Activated naive CD8-positive, alpha-beta T cell treated with anti-CD3 and anti-CD28 coated beads, Interleukin-2, amount 50 U/mL, for 16 hours (primary cell): ENCODE measurements around the gene TMEM39A.

Experiments
- DNase-seq: peaks from one replicate; pipeline ENCODE4 v3.0.0-alpha.2; 2020; ENCODE audit warnings: low read depth, low spot score

TMEM39A gene

GRCh38 chr3:119453822-119454221 is 9.6 kb downstream of the TMEM39A start:
- no peak for DNase-seq

GRCh38 chr3:119444590-119444989 is 18.8 kb downstream of the TMEM39A start:
- DNase-seq = no peak

GRCh38 chr3:119443179-119443578 is 20.2 kb downstream of the TMEM39A start:
- no peak for DNase-seq

- DNase-seq = no peak
Observed at GRCh38 chr3:119437691-119438258, 25.6 kb downstream of the TMEM39A start.

GRCh38 chr3:119436977-119437376 is 26.4 kb downstream of the TMEM39A start:
- DNase-seq = no peak

- no peak for DNase-seq
Observed at GRCh38 chr3:119434703-119435102, 28.7 kb downstream of the TMEM39A start.

GRCh38 chr3:119433613-119434325 is 29.6 kb downstream of the TMEM39A start:
- DNase-seq = no peak

GRCh38 chr3:119428538-119428937 is 34.9 kb downstream of the TMEM39A start:
- DNase-seq = no peak

GRCh38 chr3:119427669-119428068 is 35.7 kb downstream of the TMEM39A start:
- DNase-seq = no peak

- no peak for DNase-seq
Observed at GRCh38 chr3:119420196-119420595, 43.2 kb downstream of the TMEM39A start.

- DNase-seq = no peak
Observed at GRCh38 chr3:119418641-119419040, 44.8 kb downstream of the TMEM39A start.

GRCh38 chr3:119417771-119418512 is 45.5 kb downstream of the TMEM39A start:
- no peak for DNase-seq

GRCh38 chr3:119416873-119417272 is 46.5 kb downstream of the TMEM39A start:
- DNase-seq = no peak

- no peak for DNase-seq
Observed at GRCh38 chr3:119413603-119414280, 49.7 kb downstream of the TMEM39A start.

GRCh38 chr3:119409844-119410243 is 53.6 kb downstream of the TMEM39A start:
- no peak for DNase-seq

- no peak for DNase-seq
Observed at GRCh38 chr3:119408243-119408950, 55.0 kb downstream of the TMEM39A start.

GRCh38 chr3:119405315-119405714 is 58.1 kb downstream of the TMEM39A start:
- DNase-seq = no peak

- no peak for DNase-seq
Observed at GRCh38 chr3:119403201-119403600, 60.2 kb downstream of the TMEM39A start.

GRCh38 chr3:119402791-119403190 is 60.6 kb downstream of the TMEM39A start:
- no peak for DNase-seq

- DNase-seq = no peak
Observed at GRCh38 chr3:119401503-119402440, 61.6 kb downstream of the TMEM39A start.
